GM19397 (cell line): ENCODE data around the gene PRKAG2.

Source experiments
- ATAC-seq: cut with Tn5 transposase; IDR thresholded peaks from one replicate; pipeline ENCODE4 v1.9.1; 2021; ENCODE audit warnings: mild to moderate bottlenecking, moderate library complexity; ENCODE audit not compliant: unreplicated experiment

Gene PRKAG2

GRCh38 chr7:151509670-151510333 lies 367.1 kb downstream of the PRKAG2 start:
- ATAC-seq, result no peak

GRCh38 chr7:151508991-151509390 lies 367.9 kb downstream of the PRKAG2 start:
- ATAC-seq, result no peak

DNA sequence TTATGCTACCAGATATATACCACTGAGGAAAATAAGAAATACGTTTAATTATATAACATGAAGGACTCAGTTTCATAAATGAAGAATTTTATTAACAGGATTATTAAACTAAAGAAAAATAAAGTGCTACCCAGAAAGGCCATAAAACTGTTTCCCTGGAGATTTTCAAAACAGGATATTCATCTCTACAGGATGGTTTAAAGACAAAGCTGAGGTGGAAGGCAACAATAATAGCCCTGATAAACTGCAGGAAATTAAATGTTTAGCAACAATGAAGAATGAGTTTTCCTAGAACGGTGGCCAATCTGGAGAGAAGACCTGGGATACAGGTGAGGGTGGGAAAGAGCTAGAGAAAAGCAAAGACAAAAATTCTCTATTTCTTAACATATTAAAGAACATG lies 369.1 kb downstream of the PRKAG2 start:
- ATAC-seq, result no peak

- ATAC-seq, result no peak
Measured at GRCh38 chr7:151506901-151507382, 370.0 kb downstream of the PRKAG2 start.
